ES-I3 (cell line): ENCODE data around the gene PDK1.
"Not testable (repeated sequence)": the region's sequence is repeated elsewhere in the genome, so short reads cannot be mapped to it uniquely, and the experiment has no call there.

Experiments used
- H3K36me3 ChIP-seq: 2 replicates; pipeline ENCODE4 v1.6.1; 2013; ENCODE audit warnings: mild to moderate bottlenecking, low read length, control low read depth, moderate library complexity; ENCODE audit not compliant: insufficient read depth
- H3K4me1 ChIP-seq: 2 replicates; pipeline ENCODE4 v1.6.1; 2013; ENCODE audit warnings: mild to moderate bottlenecking, control low read depth, low read length; ENCODE audit not compliant: insufficient read depth
- H3K9ac ChIP-seq: 2 replicates; pipeline ENCODE4 v1.6.1; 2013; ENCODE audit warnings: low read depth, mild to moderate bottlenecking, low read length, moderate library complexity
- H3K9me3 ChIP-seq: 2 replicates; pipeline ENCODE4 v1.6.1; 2013; ENCODE audit warnings: mild to moderate bottlenecking, low read length, moderate library complexity; ENCODE audit not compliant: control insufficient read depth, insufficient read depth

Gene PDK1

DNA sequence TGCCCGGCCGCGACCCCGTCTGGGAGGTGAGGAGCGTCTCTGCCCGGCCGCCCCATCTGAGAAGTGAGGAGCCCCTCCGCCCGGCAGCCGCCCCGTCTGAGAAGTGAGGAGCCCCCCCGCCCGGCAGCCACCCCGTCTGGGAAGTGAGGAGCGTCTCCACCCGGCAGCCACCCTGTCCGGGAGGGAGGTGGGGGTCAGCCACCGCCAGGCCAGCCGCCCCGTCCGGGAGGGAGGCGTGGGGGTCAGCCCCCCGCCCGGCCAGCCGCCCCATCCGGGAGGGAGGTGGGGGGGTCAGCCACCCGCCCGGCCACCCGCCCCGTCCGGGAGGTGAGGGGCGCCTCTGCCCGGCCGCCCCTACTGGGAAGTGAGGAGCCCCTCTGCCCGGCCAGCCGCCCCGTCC lies 18.0 kb upstream of the PDK1 start:
- H3K9me3 ChIP-seq = peaks cover 18% of the 10 kb centered on the region
- not testable (repeated sequence) for H3K9ac ChIP-seq, H3K36me3 ChIP-seq, H3K4me1 ChIP-seq

- H3K9me3 ChIP-seq = peaks cover 20% of the 10 kb centered on the region
- no peaks in the 10 kb centered on the region for H3K36me3 ChIP-seq
- H3K9ac ChIP-seq = no peak overlapping the region
- no peaks in the 10 kb centered on the region for H3K4me1 ChIP-seq
These were observed 16.1 kb upstream of the PDK1 start for GRCh38 chr2:172539767-172540166.

DNA sequence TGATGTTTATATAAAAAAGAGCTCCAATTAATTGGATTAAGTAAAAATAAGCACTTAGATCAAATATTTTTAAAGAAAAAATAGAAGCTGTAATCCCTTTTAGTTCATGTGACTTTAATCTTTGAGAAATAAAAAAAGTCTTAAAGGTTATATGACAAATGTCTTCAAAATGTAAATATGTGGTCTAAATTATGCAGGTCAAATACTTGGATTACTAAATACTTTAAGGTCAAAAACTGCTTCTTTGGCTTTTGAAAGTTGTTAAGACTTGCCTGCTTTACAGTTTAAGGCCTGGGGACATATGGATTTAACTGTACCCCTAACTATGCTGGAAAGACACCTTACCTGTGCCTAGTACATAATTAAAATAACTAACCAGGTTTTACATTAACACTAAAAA lies 15.5 kb upstream of the PDK1 start:
- no peaks in the 10 kb centered on the region for H3K36me3 ChIP-seq
- H3K4me1 ChIP-seq = no peaks in the 10 kb centered on the region
- H3K9ac ChIP-seq = no peak overlapping the region
- H3K9me3 ChIP-seq = peaks cover 22% of the 10 kb centered on the region

GRCh38 chr2:172545408-172546075 lies 10.3 kb upstream of the PDK1 start:
- H3K9ac ChIP-seq = no peak overlapping the region
- peaks cover 33% of the 10 kb centered on the region for H3K9me3 ChIP-seq
- H3K36me3 ChIP-seq = peaks cover 5% of the 10 kb centered on the region; the same call in 1 of the 2 replicates
- H3K4me1 ChIP-seq = peaks cover 17% of the 10 kb centered on the region

GRCh38 chr2:172549131-172549530 lies 6.8 kb upstream of the PDK1 start:
- peaks cover 33% of the 10 kb centered on the region for H3K4me1 ChIP-seq
- peaks cover 31% of the 10 kb centered on the region for H3K9me3 ChIP-seq
- no peak overlapping the region for H3K9ac ChIP-seq
- peaks cover 5% of the 10 kb centered on the region; the same call in 1 of the 2 replicates for H3K36me3 ChIP-seq

GRCh38 chr2:172549802-172550201 lies 6.1 kb upstream of the PDK1 start:
- H3K9ac ChIP-seq, H3K36me3 ChIP-seq: not testable (repeated sequence)
- Histone ChIP-seq H3K9me3 (peaks cover 25% of the 10 kb centered on the region), H3K4me1 (peaks cover 33% of the 10 kb centered on the region)

- peaks cover 24% of the 10 kb centered on the region for H3K9me3 ChIP-seq
- peaks cover 5% of the 10 kb centered on the region; the same call in 1 of the 2 replicates for H3K36me3 ChIP-seq
- no peak overlapping the region for H3K9ac ChIP-seq
- H3K4me1 ChIP-seq = peaks cover 33% of the 10 kb centered on the region
These were observed 5.5 kb upstream of the PDK1 start for GRCh38 chr2:172550419-172550818.

- peaks cover 17% of the 10 kb centered on the region for H3K9me3 ChIP-seq
- H3K4me1 ChIP-seq = peaks cover 33% of the 10 kb centered on the region
- peaks cover 5% of the 10 kb centered on the region; the same call in 1 of the 2 replicates for H3K36me3 ChIP-seq
- H3K9ac ChIP-seq = no peak overlapping the region
These were observed 4.6 kb upstream of the PDK1 start for GRCh38 chr2:172551271-172551670.

DNA sequence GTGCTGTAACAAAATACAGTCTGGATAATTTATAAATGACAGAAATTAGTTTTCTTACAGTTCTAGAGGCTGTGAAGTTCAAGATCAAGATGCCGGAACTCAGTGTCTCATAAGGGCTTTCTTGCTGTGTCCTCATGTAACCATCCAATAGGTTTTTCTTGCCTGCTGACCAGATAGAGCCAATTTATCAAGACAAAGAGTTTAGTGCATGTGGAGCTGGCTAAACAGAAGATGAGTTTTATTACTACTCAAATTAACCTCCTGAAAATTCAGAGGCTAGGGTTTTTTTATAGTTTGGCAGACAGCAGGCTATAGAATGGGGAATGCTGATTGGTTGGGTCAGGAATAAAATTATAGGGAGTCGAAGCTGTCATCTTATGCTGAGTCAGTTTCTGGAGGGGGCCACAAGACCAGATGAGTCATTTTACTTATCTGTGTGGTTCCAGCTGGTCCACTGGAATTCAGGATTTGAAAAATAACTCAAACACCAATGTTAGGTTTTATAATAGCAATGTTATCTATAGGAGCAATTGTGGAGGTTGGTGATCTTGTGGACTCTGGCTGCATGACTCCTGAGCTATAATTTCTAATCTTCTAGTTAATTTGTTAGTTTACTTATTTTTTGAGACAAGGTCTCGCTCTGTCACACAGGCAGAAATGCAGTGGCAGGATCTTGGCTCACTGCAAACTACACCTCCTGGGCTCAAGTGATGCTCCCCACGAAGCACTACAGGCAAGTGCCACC lies 3.2 kb upstream of the PDK1 start:
- Histone ChIP-seq H3K4me1 (peaks cover 39% of the 10 kb centered on the region), H3K36me3 (peaks cover under 1% of the 10 kb centered on the region; the same call in 1 of the 2 replicates), H3K9me3 (peaks cover 9% of the 10 kb centered on the region), H3K9ac (no peak overlapping the region)

GRCh38 chr2:172554352-172555271 lies 1.3 kb upstream of the PDK1 start:
- Histone ChIP-seq H3K9me3 (no peaks in the 10 kb centered on the region), H3K36me3 (no peaks in the 10 kb centered on the region), H3K9ac (peak overlapping the region; percentile 78), H3K4me1 (peaks cover 37% of the 10 kb centered on the region)

DNA sequence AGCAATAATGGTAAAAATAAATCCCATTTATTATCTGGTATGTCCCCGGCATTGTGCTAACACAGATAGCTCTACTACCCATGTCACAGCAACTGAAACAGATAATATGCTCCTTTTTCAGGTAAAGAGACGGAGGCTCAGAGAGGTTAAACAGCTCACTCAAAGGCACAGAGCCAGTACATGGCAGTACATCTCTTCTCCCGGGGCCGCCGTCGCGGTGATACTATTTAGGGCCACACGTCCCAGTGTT lies 693 bp upstream of the PDK1 start:
- H3K4me1 ChIP-seq = peaks cover 31% of the 10 kb centered on the region
- peak overlapping the region; percentile 78 for H3K9ac ChIP-seq
- H3K36me3 ChIP-seq = no peaks in the 10 kb centered on the region
- no peaks in the 10 kb centered on the region for H3K9me3 ChIP-seq

GRCh38 chr2:172556284-172557033 lies 569 bp downstream of the PDK1 start:
- Histone ChIP-seq H3K36me3 (no peaks in the 10 kb centered on the region), H3K9ac (peak overlapping the region; percentile 78), H3K4me1 (peaks cover 29% of the 10 kb centered on the region), H3K9me3 (no peaks in the 10 kb centered on the region)

GRCh38 chr2:172558372-172558771 lies 2.5 kb downstream of the PDK1 start:
- Histone ChIP-seq H3K4me1 (peaks cover 23% of the 10 kb centered on the region), H3K9ac (peak overlapping the region; percentile 8; the same call in 1 of the 2 replicates), H3K9me3 (no peaks in the 10 kb centered on the region), H3K36me3 (peaks cover 3% of the 10 kb centered on the region; the same call in 1 of the 2 replicates)

- no peaks in the 10 kb centered on the region for H3K9me3 ChIP-seq
- no peak overlapping the region for H3K9ac ChIP-seq
- H3K36me3 ChIP-seq = peaks cover 6% of the 10 kb centered on the region; the same call in 1 of the 2 replicates
These were observed 4.8 kb downstream of the PDK1 start for GRCh38 chr2:172560721-172561120.

More at GRCh38 chr2:172560721-172561120, 4.8 kb downstream of the PDK1 start:
- H3K4me1 ChIP-seq = peaks cover 19% of the 10 kb centered on the region; the same call in 1 of the 2 replicates
